A549 treated with AZD2906 at 1 μM for 4 hours (cell line): ENCODE measurements around the gene S100A16. TPM values are rescaled to one million over a fixed set of nuclear protein-coding genes. Genes with fewer than 3 reads are reported as not detected.

Experiments used
- total RNA-seq: library from RNA; stranded (reverse); fragments of 200-300 nt; extraction: Qiagen RNA extraction; gene quantifications from 5 replicates; pipeline ENCODE4 v1.2.3, GENCODE V29; 2022

The S100A16 gene, protein sequence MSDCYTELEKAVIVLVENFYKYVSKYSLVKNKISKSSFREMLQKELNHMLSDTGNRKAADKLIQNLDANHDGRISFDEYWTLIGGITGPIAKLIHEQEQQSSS
- total RNA-seq, result 479 to 567 TPM (median 534 TPM) in 5 replicates

GRCh38 chr1:153612755-153613331, at the start of gene S100A16:
Gene S100A16 (minus strand): TSS chr1:153613137. CDS start chr1:153608151, 4,986 bp downstream.

GRCh38 chr1:153658400-153659174, 45.6 kb upstream of the S100A16 start, which contains the start of gene SNAPIN:
Gene SNAPIN (plus strand): TSS chr1:153658703. CDS start chr1:153658744, 41 bp downstream.

DNA sequence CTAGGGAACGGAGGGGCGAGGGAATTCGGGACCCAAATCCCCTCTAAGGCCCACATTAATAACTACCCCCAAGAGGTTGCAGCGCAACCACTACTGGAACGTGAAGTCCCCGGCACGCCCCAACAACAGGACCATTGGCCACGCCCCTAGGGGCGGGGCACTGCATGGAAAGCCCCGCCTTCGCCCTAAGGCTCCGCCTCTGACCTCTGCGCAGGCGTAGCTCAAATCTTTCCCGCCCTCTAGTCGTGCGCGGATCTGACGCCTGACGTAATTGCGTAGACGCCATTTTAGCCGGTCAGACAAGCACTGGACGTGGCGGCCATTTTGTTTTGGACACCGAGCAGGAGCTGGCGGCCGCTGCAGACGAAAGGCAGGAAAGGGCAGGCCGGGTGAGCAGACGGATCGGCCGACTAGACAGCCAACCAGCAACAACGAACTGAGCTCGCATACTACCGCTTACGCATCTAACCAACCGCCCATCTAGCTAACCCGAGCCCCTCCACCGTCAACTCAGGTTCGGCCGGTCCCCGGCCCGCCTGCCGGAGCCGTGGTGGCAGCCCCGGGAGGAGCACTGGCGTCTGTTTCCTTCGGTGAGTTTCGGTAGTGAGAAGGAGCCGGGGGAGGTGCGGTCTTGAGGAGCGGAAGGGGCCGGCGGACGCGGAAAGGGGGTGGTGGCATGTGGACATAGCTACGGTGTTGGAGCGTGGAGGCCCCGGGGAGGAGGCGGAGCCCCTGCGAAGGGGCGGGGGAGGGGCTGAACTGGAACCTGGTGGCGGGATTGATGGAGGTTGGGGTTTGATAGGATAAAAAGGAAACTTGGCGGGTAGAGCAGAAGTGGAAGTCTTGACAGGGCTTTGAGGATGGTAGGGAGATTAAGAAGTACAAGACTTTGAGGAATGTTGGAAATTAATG, 21.1 kb upstream of the S100A16 start, which contains the start of gene CHTOP:
TSS of gene CHTOP (plus strand) at position 313 of the 912 bp plus-strand sequence. CDS start 2,523 bp downstream, outside the sequence.

GRCh38 chr1:153627715-153628626, 15.0 kb upstream of the S100A16 start, which contains the start of gene S100A1:
Gene S100A1 (plus strand): TSS chr1:153628434. CDS start chr1:153630522, 2,088 bp downstream.

DNA sequence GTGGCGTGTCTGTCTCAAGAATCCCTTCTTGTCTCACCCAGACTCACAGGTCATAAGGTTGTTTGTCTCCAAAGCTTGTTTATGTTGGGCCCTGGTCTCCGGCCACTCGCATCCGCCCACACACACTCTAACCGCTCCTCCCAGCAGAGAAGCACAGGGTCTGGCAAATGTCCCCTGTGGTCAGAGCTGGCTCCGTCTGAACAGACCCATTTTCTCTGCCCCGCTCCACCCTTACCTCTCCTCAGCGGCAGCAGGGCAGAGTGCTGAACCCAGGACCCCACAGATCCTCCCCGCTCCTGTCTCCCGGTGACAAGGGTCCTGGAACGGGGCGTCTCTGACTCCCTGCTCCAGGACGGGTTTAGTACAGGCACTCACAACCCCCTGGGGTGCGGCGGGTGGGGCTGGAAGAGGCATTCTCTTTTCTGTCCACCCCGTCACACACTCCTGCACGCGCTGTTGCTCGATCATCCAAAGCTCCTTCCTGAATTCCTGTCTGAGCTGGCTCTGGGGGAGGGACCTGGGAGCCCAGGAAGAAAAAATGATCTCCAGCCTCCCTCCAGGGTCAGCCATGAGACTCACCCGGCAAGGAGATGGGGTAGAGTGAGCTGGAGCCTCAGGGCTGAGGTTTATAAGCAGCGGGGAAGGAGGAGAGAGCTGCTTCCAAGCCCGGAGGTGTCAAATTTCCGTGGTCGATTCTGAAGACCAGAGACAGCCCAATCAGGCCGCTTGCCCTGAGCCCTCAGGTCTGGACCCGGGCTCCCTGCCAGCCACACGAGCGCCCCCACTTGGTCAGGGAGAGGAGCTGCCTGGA, 14.2 kb upstream of the S100A16 start, which contains the start of gene S100A13:
TSS of gene S100A13 (minus strand) at position 602 of the 811 bp plus-strand sequence. CDS start 1,033 bp downstream, outside the sequence.

DNA sequence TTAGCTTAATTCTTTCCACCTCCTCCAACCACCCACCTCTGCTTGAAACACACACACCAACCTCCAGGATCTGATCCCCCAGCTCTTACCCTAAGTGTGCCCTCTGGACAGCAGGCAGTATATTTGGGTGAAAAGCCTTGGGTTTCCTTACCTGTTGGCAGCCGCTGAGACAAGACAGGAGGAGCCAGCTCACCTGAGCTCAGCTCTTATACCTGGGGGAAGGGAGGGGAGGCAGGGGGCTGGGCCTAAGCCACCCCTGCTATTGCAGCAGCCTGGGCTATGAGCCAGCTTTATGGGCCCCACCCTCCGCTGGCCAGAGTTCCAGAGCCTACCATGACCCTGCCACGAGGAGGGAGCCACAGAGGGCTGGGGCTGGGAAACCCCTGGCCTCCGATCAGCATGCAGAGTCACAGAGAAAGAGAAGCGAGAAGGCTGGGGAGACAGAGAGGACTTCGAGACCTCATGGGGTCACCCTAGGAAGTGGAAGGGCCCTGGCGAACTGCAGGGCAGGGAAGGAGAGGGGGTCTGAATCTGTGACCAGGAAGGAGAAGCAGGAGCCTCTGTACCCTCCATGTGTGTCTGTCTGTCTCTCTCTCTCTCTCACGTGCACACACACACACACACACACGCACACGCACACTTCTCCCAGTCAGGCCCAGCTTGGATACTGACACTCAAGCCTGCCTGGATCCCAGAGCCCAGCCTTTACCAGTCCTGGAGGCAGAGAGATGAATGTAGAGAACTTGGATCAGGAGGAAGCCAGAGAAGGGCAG, 3.4 kb upstream of the S100A16 start, which contains the start of gene S100A14:
TSS of gene S100A14 (minus strand) at position 182 of the 773 bp plus-strand sequence. CDS start 467 bp downstream, outside the sequence.

GRCh38 chr1:153565529-153566374, 47.2 kb downstream of the S100A16 start, which contains the start of gene S100A2:
Gene S100A2 (minus strand): TSS chr1:153565844. CDS start chr1:153563877, 1,967 bp downstream.

Other genes with a start within 250 kb of the S100A16 start
- gene S100A12, start 237.5 kb downstream of the S100A16 start, total RNA-seq, result not detected in 5 replicates
- not detected in 5 replicates for gene S100A8, start 222.1 kb downstream of the S100A16 start, total RNA-seq
- not detected in 5 replicates for gene S100A7A, start 196.6 kb downstream of the S100A16 start, total RNA-seq
- gene S100A7, start 152.5 kb downstream of the S100A16 start, total RNA-seq, result not detected in 5 replicates
- 3,320 to 3,871 TPM (median 3,675 TPM) in 5 replicates for gene S100A6, start 77.1 kb downstream of the S100A16 start, total RNA-seq
- 0.88 to 1.2 TPM (median 1.0 TPM) in 5 replicates for gene S100A5, start 72.2 kb downstream of the S100A16 start, total RNA-seq
- gene S100A4, start 67.3 kb downstream of the S100A16 start, total RNA-seq, result 1,598 to 1,843 TPM (median 1,619 TPM) in 5 replicates
- gene S100A3, start 63.9 kb downstream of the S100A16 start, total RNA-seq, result 110 to 126 TPM (median 119 TPM) in 5 replicates
- gene S100A2, start 47.3 kb downstream of the S100A16 start, total RNA-seq, result 18.7 to 33.7 TPM (median 27.4 TPM) in 5 replicates
- gene S100A14, start 3.2 kb upstream of the S100A16 start, total RNA-seq, result 0.23 to 0.66 TPM (median 0.46 TPM) in 5 replicates
- gene S100A13, start 14.4 kb upstream of the S100A16 start, total RNA-seq, result 171 to 189 TPM (median 177 TPM) in 5 replicates
- 0.22 to 1.2 TPM (median 0.87 TPM) in 5 replicates for gene S100A1, start 15.3 kb upstream of the S100A16 start, total RNA-seq
- 69.2 to 85.3 TPM (median 78.7 TPM) in 5 replicates for gene CHTOP, start 20.9 kb upstream of the S100A16 start, total RNA-seq
- 52.2 to 59.6 TPM (median 55.8 TPM) in 5 replicates for gene SNAPIN, start 45.6 kb upstream of the S100A16 start, total RNA-seq
- 253 to 292 TPM (median 262 TPM) in 5 replicates for gene ILF2, start 57.9 kb upstream of the S100A16 start, total RNA-seq
- 1.6 to 2.8 TPM (median 2.6 TPM) in 5 replicates for gene NPR1, start 65.6 kb upstream of the S100A16 start, total RNA-seq
- gene INTS3, start 114.9 kb upstream of the S100A16 start, total RNA-seq, result 17.0 to 22.0 TPM (median 20.2 TPM) in 5 replicates
- 1.1 to 2.0 TPM (median 1.5 TPM) in 5 replicates for gene SLC27A3, start 162.3 kb upstream of the S100A16 start, total RNA-seq